Measurements from ENCODE around the gene PIK3CA. TPM values are rescaled to one million over a fixed set of nuclear protein-coding genes. Genes with fewer than 3 reads are reported as not detected.
A peak's percentile ranks its signal among the peaks of the same experiment; 100 is the strongest.
"Not testable (repeated sequence)": the region's sequence is repeated elsewhere in the genome, so short reads cannot be mapped to it uniquely, and the experiment has no call there.

PIK3CA gene
- total RNA-seq, 2 experiments from 2014 or later = 9.0 to 17.8 TPM

GRCh38 chr3:179272385-179272784, 124.2 kb downstream of the PIK3CA start:
- Histone ChIP-seq H2AFZ (ENCODE audit: low read length) (no peak overlapping the region), H3K36me3 (ENCODE audit: insufficient read depth, low read length) (no peaks in the 10 kb centered on the region), H3K4me1 (ENCODE audit: insufficient read depth, low read length, poor library complexity, severe bottlenecking) (peaks cover 9% of the 10 kb centered on the region), H4K20me1 (ENCODE audit: insufficient read depth, low read length) (no peaks in the 10 kb centered on the region), H3K4me3 (ENCODE audit: low read depth, low read length, poor library complexity, severe bottlenecking) (no peak overlapping the region), H3K9me2 (ENCODE audit: insufficient read depth, low read length) (no peaks in the 10 kb centered on the region), H3K27ac (ENCODE audit: low read depth, low read length, poor library complexity, severe bottlenecking) (no peak overlapping the region), H3K9me3 (ENCODE audit: low read length) (no peaks in the 10 kb centered on the region), H3K4me2 (ENCODE audit: low read length) (no peak overlapping the region), H3K79me2 (ENCODE audit: insufficient read depth, low read depth, low read length) (no peaks in the 10 kb centered on the region)
- DNase-seq (ENCODE audit: low spot score) = no peak
- ChIA-PET POLR2A (interaction anchor here (0.6 kb wide), 1 partner anchor 163 kb away, joined by 5 read pairs; no protein-coding TSS in a partner anchor), CTCF (ENCODE audit: unreplicated experiment) (interaction anchor here (1.0 kb wide), 1 partner anchor 10 kb away, joined by 3 read pairs; no protein-coding TSS in a partner anchor)
- no TSS peak for BruUV-seq (replicated peaks)
- intact Hi-C loops (cut with micrococcal nuclease; ENCODE audit: unreplicated experiment) = loop anchor here (5.0 kb wide), 1 partner anchor 125 kb away; the partner anchor contains the start of gene PIK3CA
- TF ChIP-seq, protein P1, sequence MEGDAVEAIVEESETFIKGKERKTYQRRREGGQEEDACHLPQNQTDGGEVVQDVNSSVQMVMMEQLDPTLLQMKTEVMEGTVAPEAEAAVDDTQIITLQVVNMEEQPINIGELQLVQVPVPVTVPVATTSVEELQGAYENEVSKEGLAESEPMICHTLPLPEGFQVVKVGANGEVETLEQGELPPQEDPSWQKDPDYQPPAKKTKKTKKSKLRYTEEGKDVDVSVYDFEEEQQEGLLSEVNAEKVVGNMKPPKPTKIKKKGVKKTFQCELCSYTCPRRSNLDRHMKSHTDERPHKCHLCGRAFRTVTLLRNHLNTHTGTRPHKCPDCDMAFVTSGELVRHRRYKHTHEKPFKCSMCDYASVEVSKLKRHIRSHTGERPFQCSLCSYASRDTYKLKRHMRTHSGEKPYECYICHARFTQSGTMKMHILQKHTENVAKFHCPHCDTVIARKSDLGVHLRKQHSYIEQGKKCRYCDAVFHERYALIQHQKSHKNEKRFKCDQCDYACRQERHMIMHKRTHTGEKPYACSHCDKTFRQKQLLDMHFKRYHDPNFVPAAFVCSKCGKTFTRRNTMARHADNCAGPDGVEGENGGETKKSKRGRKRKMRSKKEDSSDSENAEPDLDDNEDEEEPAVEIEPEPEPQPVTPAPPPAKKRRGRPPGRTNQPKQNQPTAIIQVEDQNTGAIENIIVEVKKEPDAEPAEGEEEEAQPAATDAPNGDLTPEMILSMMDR (conservative IDR thresholded peaks at IDR 0.05; ENCODE audit: low read length) = peak; percentile 39; the same call in 1 of the 2 replicates
- no peak for TF ChIP-seq EZH2phosphoT487 (IDR thresholded peaks at IDR 0.05; ENCODE audit: borderline replicate concordance, low read depth, low read length)

DNA sequence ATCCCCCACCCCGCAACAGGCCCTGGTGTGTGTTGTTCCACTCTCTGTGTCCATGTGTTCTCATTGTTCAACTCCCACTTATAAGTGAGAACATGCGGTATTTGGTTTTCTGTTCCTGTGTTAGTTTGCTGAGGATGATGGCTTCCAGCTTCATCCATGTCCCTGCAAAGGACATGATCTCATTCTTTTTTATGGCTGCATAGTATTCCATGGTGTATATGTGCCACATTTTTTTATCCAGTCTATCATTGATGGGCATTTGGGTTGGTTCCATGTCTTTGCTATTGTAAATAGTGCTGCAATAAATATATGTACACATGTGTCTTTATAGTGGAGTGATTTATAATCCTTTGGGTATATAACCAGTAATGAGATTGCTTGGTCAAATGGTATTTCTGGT, 126.3 kb downstream of the PIK3CA start:
- H4K20me1 ChIP-seq (ENCODE audit: insufficient read depth, low read length); H2AFZ ChIP-seq (ENCODE audit: low read length); H3K9me3 ChIP-seq (ENCODE audit: low read length); H3K4me1 ChIP-seq (ENCODE audit: insufficient read depth, low read length, poor library complexity, severe bottlenecking); H3K4me2 ChIP-seq (ENCODE audit: low read length); H3K36me3 ChIP-seq (ENCODE audit: insufficient read depth, low read length); H3K27ac ChIP-seq (ENCODE audit: low read depth, low read length, poor library complexity, severe bottlenecking); H3K4me3 ChIP-seq (ENCODE audit: low read depth, low read length, poor library complexity, severe bottlenecking); DNase-seq (ENCODE audit: low spot score); H3K79me2 ChIP-seq (ENCODE audit: insufficient read depth, low read depth, low read length); CTCF ChIA-PET (ENCODE audit: unreplicated experiment); H3K9me2 ChIP-seq (ENCODE audit: insufficient read depth, low read length); BruUV-seq (replicated peaks): not testable (repeated sequence)
- intact Hi-C loops (cut with micrococcal nuclease; ENCODE audit: unreplicated experiment) = loop anchor here (5.0 kb wide), 1 partner anchor 127 kb away; the partner anchor contains the start of gene PIK3CA
- POLR2A ChIA-PET = interaction anchor here (0.7 to 1.2 kb wide), 2 partner anchors 19 to 462 kb away, joined by 3 to 4 read pairs; no protein-coding TSS in a partner anchor

GRCh38 chr3:179276001-179276400, 127.8 kb downstream of the PIK3CA start:
- no TSS peak for BruUV-seq (replicated peaks)
- Histone ChIP-seq H3K9me2 (ENCODE audit: insufficient read depth, low read length) (no peaks in the 10 kb centered on the region), H3K79me2 (ENCODE audit: insufficient read depth, low read depth, low read length) (no peaks in the 10 kb centered on the region), H3K4me1 (ENCODE audit: insufficient read depth, low read length, poor library complexity, severe bottlenecking) (no peaks in the 10 kb centered on the region), H3K27ac (ENCODE audit: low read depth, low read length, poor library complexity, severe bottlenecking) (no peak overlapping the region), H3K4me2 (ENCODE audit: low read length) (no peak overlapping the region), H3K9me3 (ENCODE audit: low read length) (no peaks in the 10 kb centered on the region), H4K20me1 (ENCODE audit: insufficient read depth, low read length) (no peaks in the 10 kb centered on the region), H3K36me3 (ENCODE audit: insufficient read depth, low read length) (no peaks in the 10 kb centered on the region), H2AFZ (ENCODE audit: low read length) (no peak overlapping the region), H3K4me3 (ENCODE audit: low read depth, low read length, poor library complexity, severe bottlenecking) (no peak overlapping the region)
- intact Hi-C loops (cut with micrococcal nuclease; ENCODE audit: unreplicated experiment) = no loop called here
- ChIA-PET CTCF (ENCODE audit: unreplicated experiment) (no interaction called here), POLR2A (interaction anchor here (0.6 to 1.0 kb wide), 6 partner anchors 12 to 1871 kb away, joined by 3 to 9 read pairs (median 4); no protein-coding TSS in a partner anchor)
- no peak for TF ChIP-seq EZH2phosphoT487 (IDR thresholded peaks at IDR 0.05; ENCODE audit: borderline replicate concordance, low read depth, low read length)
- TF ChIP-seq, protein P1 (conservative IDR thresholded peaks at IDR 0.05; ENCODE audit: low read length) = no peak
- DNase-seq (ENCODE audit: low spot score) = no peak

All from OCI-LY7 (cell line).